GM12892 (cell line): ENCODE data around the gene FBXW7. TPM values are rescaled to one million over a fixed set of nuclear protein-coding genes. Genes with fewer than 3 reads are reported as not detected.

Experiments used
- DNase-seq: peaks from one replicate; pipeline ENCODE4 v3.0.0; 2011; ENCODE audit not compliant: insufficient read length
- FAIRE-seq: peaks from 2 replicates; lab custom pipeline; 2011; peaks lifted over from hg19 to GRCh38; lab: Jason Lieb, UNC
- POLR2A ChIP-seq: IDR thresholded peaks from 2 replicates; pipeline ENCODE4 v1.6.1; 2011; ENCODE audit warnings: low read depth, low read length, control low read depth
- POLR2AphosphoS5 ChIP-seq: IDR thresholded peaks from 2 replicates; pipeline ENCODE4 v1.6.1; 2011; ENCODE audit warnings: low read depth, low read length, control low read depth
- TAF1 ChIP-seq: IDR thresholded peaks from 2 replicates; pipeline ENCODE4 v1.6.1; 2011; ENCODE audit warnings: low read depth, mild to moderate bottlenecking, control low read depth, low read length, borderline replicate concordance
- polyA plus RNA-seq: library from polyadenylated mRNA; unstranded; fragments of >200 nt; gene quantifications from one replicate; pipeline ENCODE4 v1.2.1, GENCODE V29; 2012; ENCODE audit warnings: missing spikeins, inconsistent platforms; ENCODE audit not compliant: missing spikeins

Gene FBXW7
- 61.2 TPM for polyA plus RNA-seq

- peak; percentile 82 for DNase-seq
- TF ChIP-seq POLR2AphosphoS5 (peak; percentile 31; the same call in 1 of the 2 replicates), POLR2A (peak; percentile 75), TAF1 (peak; percentile 74)
- peak; percentile 97 for FAIRE-seq
Measured at GRCh38 chr4:152535903-152536544, at the start of gene FBXW7. FBXW7 (minus strand) TSS chr4:152536092; CDS start chr4:152411803, 124,289 bp downstream.

GRCh38 chr4:152585023-152585441 lies 49.1 kb upstream of the FBXW7 start:
- FAIRE-seq: peak; percentile 94
- TF ChIP-seq POLR2AphosphoS5: 0 out of 2 replicates have a peak, but pooled peaks have one; percentile 44
- peak; percentile 74 for TF ChIP-seq POLR2A
- peak; percentile 43; the same call in 1 of the 2 replicates for TF ChIP-seq TAF1
- no peak for DNase-seq

GRCh38 chr4:152581536-152582160 lies 45.8 kb upstream of the FBXW7 start:
- no peak for FAIRE-seq
- no peak for DNase-seq
- TF ChIP-seq POLR2AphosphoS5 (no peak), TAF1 (no peak), POLR2A (no peak)

GRCh38 chr4:152579916-152580315 lies 44.0 kb upstream of the FBXW7 start:
- no peak for TF ChIP-seq POLR2AphosphoS5
- DNase-seq (no peak), FAIRE-seq (no peak)

- TF ChIP-seq TAF1 (no peak), POLR2A (no peak), POLR2AphosphoS5 (no peak)
- no peak for DNase-seq
- FAIRE-seq: no peak
Measured at GRCh38 chr4:152579107-152579764, 43.3 kb upstream of the FBXW7 start.

GRCh38 chr4:152578670-152579069 lies 42.8 kb upstream of the FBXW7 start:
- DNase-seq (no peak), FAIRE-seq (no peak)
- TF ChIP-seq POLR2AphosphoS5 (no peak), POLR2A (no peak), TAF1 (no peak)

GRCh38 chr4:152577708-152578396 lies 42.0 kb upstream of the FBXW7 start:
- no peak for TF ChIP-seq TAF1
- TF ChIP-seq POLR2A: no peak
- no peak for TF ChIP-seq POLR2AphosphoS5
- peak; percentile 36 for FAIRE-seq
- no peak for DNase-seq

GRCh38 chr4:152575533-152575932 lies 39.6 kb upstream of the FBXW7 start:
- peak; percentile 21 for FAIRE-seq
- no peak for DNase-seq
- TF ChIP-seq TAF1: no peak
- TF ChIP-seq POLR2A: no peak
- TF ChIP-seq POLR2AphosphoS5: no peak

- DNase-seq (no peak), FAIRE-seq (no peak)
- TF ChIP-seq POLR2AphosphoS5 (no peak), TAF1 (no peak), POLR2A (no peak)
Measured at GRCh38 chr4:152573861-152574260, 38.0 kb upstream of the FBXW7 start.

- no peak for DNase-seq
- peak; percentile 85 for FAIRE-seq
- TF ChIP-seq TAF1: no peak
- TF ChIP-seq POLR2AphosphoS5: no peak
- no peak for TF ChIP-seq POLR2A
Measured at GRCh38 chr4:152572417-152573086, 36.7 kb upstream of the FBXW7 start.

GRCh38 chr4:152571770-152572169 lies 35.9 kb upstream of the FBXW7 start:
- TF ChIP-seq POLR2AphosphoS5 (no peak), POLR2A (no peak), TAF1 (no peak)
- DNase-seq (no peak), FAIRE-seq (no peak)
